Thoracic aorta (tissue), 2 donors: ENCODE measurements around the gene METTL17. TPM values are rescaled to one million over a fixed set of nuclear protein-coding genes. Genes with fewer than 3 reads are reported as not detected.
"Not testable (repeated sequence)": the region's sequence is repeated elsewhere in the genome, so short reads cannot be mapped to it uniquely, and the experiment has no call there.

Experiments used
- ATAC-seq: fragments of 150-250 bp; one replicate; pipeline ENCODE4 v1.8.0; 2017; ENCODE audit warnings: low read depth; ENCODE audit not compliant: insufficient number of reproducible peaks, low FRiP score
- DNase-seq: peaks from one replicate; pipeline ENCODE4 v3.0.0-alpha.2; 2020; ENCODE audit warnings: low spot score
- H3K27ac ChIP-seq, 2 donors: fragments of 200-600 bp; sonication (generic); 1 replicate in 1 of 2; 2 replicates in 1 of 2; pipeline ENCODE4 v1.5.1; 2016; ENCODE audit warnings: mild to moderate bottlenecking in 2 of 2, moderate library complexity in 2 of 2
- H3K27me3 ChIP-seq: fragments of 200-600 bp; sonication (generic); replicated peaks from 2 replicates; pipeline ENCODE4 v1.6.0; 2016; ENCODE audit warnings: mild to moderate bottlenecking; ENCODE audit not compliant: insufficient read depth
- H3K36me3 ChIP-seq: fragments of 200-600 bp; sonication (generic); one replicate; pipeline ENCODE4 v1.5.1; 2016
- H3K4me1 ChIP-seq, 2 donors: fragments of 200-600 bp; sonication (generic); 1 replicate in 1 of 2; 2 replicates in 1 of 2; pipeline versions ENCODE4 v1.5.1 to v1.6.0; 2016; ENCODE audit warnings: low read depth in 2 of 2, mild to moderate bottlenecking in 1 of 2; ENCODE audit not compliant: control insufficient read depth in 1 of 2
- H3K4me3 ChIP-seq: fragments of 200-600 bp; sonication (generic); 2 replicates; pipeline ENCODE4 v1.5.1; 2016; ENCODE audit warnings: mild to moderate bottlenecking
- H3K9me3 ChIP-seq: fragments of 200-600 bp; sonication (generic); 2 replicates; pipeline ENCODE4 v1.5.1; 2016
- total RNA-seq, 2 donors: library from RNA; depleted of rRNA; stranded (reverse); fragments of >200 nt; gene quantifications; one replicate each; pipeline versions ENCODE4 v1.1.0 to v1.2.3, GENCODE V29; 2016
- TF ChIP-seq, protein P1 (sequence below): fragments of 200-600 bp; sonication (generic); IDR thresholded peaks from one replicate; pipeline ENCODE4 v1.5.1; 2019; ENCODE audit warnings: antibody characterized with exemption

The METTL17 gene
- total RNA-seq, 2 donors from 2014 or later, result 94.8 to 141 TPM

DNA sequence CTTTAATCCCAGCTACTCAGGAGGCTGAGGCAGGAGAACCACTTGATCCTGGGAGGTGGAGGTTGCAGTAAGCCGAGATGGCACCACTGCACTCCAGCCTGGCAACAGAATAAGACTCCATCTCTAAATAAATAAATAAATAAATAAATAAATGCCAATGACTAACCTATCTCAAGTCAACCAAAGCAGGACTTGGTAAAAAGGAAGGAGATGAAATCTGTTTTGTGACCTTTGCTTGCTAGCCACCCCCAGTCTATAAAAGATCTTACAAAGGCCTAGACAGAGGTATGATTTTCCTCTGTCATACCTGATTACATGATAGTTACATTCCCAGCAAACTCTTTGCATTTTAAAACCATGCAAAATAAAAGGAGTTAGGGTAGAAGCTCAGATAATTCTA, 13.5 kb upstream of the METTL17 start:
- Histone ChIP-seq H3K9me3 (no peaks in the 10 kb centered on the region), H3K36me3 (no peaks in the 10 kb centered on the region), H3K27me3 (no peaks in the 10 kb centered on the region), H3K4me1 (peaks cover 0 to 18% of the 10 kb centered on the region in 2 donors), H3K4me3 (no peak overlapping the region), H3K27ac (no peak overlapping the region)
- no peak for ATAC-seq
- TF ChIP-seq, protein P1, sequence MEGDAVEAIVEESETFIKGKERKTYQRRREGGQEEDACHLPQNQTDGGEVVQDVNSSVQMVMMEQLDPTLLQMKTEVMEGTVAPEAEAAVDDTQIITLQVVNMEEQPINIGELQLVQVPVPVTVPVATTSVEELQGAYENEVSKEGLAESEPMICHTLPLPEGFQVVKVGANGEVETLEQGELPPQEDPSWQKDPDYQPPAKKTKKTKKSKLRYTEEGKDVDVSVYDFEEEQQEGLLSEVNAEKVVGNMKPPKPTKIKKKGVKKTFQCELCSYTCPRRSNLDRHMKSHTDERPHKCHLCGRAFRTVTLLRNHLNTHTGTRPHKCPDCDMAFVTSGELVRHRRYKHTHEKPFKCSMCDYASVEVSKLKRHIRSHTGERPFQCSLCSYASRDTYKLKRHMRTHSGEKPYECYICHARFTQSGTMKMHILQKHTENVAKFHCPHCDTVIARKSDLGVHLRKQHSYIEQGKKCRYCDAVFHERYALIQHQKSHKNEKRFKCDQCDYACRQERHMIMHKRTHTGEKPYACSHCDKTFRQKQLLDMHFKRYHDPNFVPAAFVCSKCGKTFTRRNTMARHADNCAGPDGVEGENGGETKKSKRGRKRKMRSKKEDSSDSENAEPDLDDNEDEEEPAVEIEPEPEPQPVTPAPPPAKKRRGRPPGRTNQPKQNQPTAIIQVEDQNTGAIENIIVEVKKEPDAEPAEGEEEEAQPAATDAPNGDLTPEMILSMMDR, result no peak
- no peak for DNase-seq

DNA sequence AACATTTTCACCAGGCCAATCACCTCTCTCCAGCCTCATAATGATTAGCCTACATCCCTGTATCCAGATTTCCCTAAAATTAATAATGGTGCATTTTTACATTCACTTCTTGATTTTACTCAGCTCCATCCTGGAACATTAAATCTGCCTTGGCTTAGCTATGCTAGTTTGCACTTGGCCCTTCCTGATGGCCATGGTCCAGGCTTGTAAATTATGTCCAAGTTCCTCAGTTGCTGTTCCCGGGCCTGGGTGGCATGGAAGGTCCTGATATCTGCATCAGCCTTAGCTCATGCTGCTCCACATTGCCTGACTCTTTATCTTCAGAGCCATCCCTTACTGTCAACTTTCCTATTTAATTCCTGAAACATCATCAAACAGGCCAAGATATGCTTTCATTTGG, 11.1 kb upstream of the METTL17 start:
- H3K27ac ChIP-seq, result no peak overlapping the region
- ATAC-seq, result no peak
- no peaks in the 10 kb centered on the region for H3K36me3 ChIP-seq
- peaks cover 0 to 14% of the 10 kb centered on the region in 2 donors for H3K4me1 ChIP-seq
- H3K9me3 ChIP-seq, result no peaks in the 10 kb centered on the region
- H3K4me3 ChIP-seq, result no peak overlapping the region
- TF ChIP-seq, protein P1, result no peak
- H3K27me3 ChIP-seq, result no peaks in the 10 kb centered on the region
- no peak for DNase-seq

DNA sequence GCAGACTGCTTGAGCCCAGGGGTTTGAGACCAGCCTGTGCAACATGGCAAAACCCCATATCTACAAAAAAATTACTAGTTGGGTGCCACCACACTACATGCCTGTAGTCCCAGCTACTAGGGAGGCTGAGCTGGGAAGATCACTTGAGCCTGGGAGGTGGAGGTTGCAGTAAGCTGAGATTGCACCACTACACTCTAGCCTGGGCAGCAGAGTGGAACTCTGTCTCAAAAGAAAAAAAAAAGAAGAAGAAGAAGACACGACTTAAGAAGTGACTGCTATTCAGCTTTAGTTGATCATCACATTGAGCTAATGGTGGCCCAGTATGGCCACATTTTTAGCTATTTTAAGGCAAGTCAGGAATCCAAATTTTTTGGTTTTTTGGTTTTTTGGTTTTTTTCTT, 8.9 kb upstream of the METTL17 start:
- ATAC-seq, result no peak

DNA sequence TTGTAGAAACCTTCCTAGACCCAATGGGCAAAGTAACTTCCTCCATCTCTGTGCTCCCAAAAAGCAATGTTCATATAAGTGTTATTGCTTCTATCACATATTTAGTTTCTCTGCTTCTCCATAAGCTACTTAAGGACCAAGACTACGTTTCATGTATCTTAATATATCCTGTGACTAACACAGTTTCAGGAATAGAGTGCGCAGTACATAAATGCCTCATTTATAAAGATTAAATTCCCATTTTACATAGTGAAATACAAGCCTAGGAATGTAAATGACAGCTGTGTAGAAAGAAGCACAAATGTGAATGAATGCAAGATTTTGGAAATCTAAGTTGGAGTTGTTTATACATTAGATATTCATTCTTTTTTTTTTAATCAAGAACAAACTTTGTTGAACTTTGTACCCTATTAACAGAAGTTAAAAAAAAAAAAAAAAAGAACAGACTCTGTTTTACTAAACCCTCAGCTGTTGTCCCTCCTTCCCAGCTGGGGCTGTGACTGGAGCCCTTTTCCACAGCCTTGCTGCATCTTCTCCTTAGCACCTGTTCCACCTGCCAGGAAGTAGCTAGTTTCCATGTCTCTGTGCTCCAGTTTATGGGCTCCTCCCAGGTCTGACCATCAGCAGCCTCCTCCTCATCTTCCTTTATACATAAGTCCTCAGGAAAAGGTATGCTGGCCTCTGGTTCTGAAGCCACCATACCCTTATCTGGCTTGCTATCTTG, 7.0 kb upstream of the METTL17 start:
- TF ChIP-seq, protein P1, result no peak
- no peak for ATAC-seq
- Histone ChIP-seq H3K4me1 (peaks cover 13 to 18% of the 10 kb centered on the region in 2 donors), H3K4me3 (no peak overlapping the region), H3K36me3 (no peaks in the 10 kb centered on the region), H3K27me3 (no peaks in the 10 kb centered on the region), H3K9me3 (no peaks in the 10 kb centered on the region), H3K27ac (no peak overlapping the region)
- no peak for DNase-seq

More for the DNA sequence above, 8.9 kb upstream of the METTL17 start:
- Histone ChIP-seq H3K4me3 (no peak overlapping the region), H3K27ac (no peak overlapping the region), H3K36me3 (no peaks in the 10 kb centered on the region), H3K4me1 (peaks cover 0 to under 1% of the 10 kb centered on the region in 2 donors), H3K27me3 (no peaks in the 10 kb centered on the region), H3K9me3 (no peaks in the 10 kb centered on the region)
- TF ChIP-seq, protein P1, result no peak
- DNase-seq, result no peak

DNA sequence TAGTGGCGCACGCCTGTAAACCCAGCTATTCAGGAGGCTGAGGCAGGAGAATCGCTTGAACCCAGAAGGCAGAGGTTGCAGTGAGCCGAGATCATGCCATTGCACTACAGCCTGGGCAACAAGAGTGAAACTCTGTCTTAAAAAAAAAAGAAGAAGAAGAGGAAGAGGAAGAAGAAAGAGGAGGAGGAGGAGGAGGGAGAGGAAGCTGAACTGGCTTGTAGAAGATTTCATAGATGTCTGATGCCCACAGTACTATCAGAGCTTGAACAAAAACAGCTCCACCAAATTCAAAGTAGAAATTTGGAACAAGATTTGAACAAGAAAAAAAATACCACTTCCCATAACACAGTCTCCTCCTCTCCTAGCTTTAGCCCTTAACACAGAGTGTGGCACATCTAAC, 4.1 kb upstream of the METTL17 start:
- not testable (repeated sequence) for H3K27ac ChIP-seq, ATAC-seq, H3K4me3 ChIP-seq, H3K36me3 ChIP-seq, H3K27me3 ChIP-seq, DNase-seq, H3K9me3 ChIP-seq
- peaks cover 24 to 38% of the 10 kb centered on the region in 2 donors for H3K4me1 ChIP-seq
